Femur (tissue), 1 donor: ENCODE measurements around the gene CALY.

ENCODE experiments used
- DNase-seq: peaks from one replicate; pipeline ENCODE4 v3.0.0-alpha.2; 2017

Gene CALY

DNA sequence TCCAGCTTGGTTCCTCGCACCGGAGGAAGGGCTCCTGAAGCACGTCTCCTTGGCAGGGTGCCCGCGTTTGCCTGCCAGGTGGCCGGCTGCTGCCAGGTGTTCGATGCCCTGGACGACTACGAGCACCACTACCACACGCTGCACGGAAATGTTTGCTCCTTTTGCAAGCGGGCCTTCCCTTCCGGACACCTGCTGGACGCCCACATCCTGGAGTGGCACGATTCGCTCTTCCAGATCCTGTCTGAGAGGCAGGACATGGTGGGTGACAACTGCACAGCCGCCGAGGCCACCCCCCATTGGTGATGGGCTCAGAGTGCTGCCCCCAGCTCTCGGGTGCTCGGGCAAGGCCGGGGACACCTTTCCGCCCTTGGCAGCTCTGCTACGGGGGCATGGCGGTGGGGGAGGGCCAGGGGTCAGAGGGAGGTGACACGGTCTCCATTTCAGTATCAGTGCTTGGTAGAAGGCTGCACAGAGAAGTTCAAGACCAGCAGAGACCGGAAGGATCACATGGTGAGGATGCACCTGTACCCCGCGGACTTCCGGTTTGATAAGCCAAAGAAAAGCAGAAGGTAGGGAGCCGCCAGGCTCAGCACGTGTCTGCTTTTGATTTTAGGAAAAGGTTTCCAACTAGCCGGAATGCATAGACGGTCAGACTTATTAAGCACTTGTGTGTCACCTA lies 26.8 kb downstream of the CALY start:
- DNase-seq: peak; percentile 37

GRCh38 chr10:133309100-133309719 lies 27.5 kb downstream of the CALY start:
- DNase-seq: peak; percentile 95

GRCh38 chr10:133308421-133309099 lies 28.1 kb downstream of the CALY start, which contains the start of the genes TUBGCP2 and ZNF511:
Gene TUBGCP2 (minus strand): TSS chr10:133308872. CDS start chr10:133302941, 5,931 bp downstream.
Gene ZNF511 (plus strand): TSS chr10:133308914. CDS start chr10:133308944, 30 bp downstream.
- DNase-seq: peak; percentile 93

GRCh38 chr10:133307776-133308420 lies 28.8 kb downstream of the CALY start:
- peak; percentile 70 for DNase-seq

- DNase-seq: no peak
Observed at GRCh38 chr10:133306941-133307379, 29.7 kb downstream of the CALY start.

- DNase-seq: no peak
Observed at GRCh38 chr10:133306097-133306476, 30.6 kb downstream of the CALY start.

DNA sequence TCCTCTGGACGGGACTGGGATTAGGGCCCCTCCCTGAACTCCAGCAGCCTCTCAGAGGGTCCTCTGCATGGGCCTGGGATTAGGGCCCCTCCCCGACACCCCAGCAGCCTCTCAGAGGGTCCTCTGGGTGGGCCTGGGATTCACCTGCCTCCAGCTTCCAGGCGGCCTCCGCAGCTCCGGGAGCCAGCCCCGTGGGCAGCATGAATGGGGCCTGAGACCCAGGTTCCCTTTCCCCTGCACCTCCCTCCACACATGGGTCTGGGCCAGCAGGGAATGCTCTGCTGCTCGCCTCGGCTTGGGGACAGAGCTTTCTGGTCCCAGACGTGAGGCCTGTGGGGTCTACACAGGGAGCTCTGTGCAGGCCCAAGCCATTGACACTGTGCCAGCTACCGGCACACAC lies 33.5 kb downstream of the CALY start:
- DNase-seq: no peak

GRCh38 chr10:133302230-133302629 lies 34.5 kb downstream of the CALY start:
- DNase-seq: no peak

DNA sequence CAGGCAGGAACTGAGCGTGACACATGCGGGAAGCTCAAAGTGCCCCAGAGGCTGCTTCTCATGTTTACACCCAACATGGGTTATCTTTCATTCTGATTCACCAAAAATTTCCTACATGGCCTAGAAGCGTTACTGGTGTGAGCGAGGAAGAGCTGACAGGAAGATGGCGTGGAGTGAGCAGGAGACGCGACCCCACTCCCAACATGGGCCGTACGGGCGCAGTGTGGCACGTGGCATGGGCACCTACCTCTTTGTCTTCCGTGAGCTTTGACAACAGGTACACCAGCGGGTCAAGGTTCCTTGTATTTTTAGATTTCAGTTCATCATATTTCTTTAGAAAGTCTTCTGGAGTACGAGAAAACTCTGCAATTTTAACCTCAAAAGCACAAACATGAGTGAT lies 37.0 kb downstream of the CALY start:
- DNase-seq: no peak

- no peak for DNase-seq
Observed at GRCh38 chr10:133299224-133299623, 37.5 kb downstream of the CALY start.

DNA sequence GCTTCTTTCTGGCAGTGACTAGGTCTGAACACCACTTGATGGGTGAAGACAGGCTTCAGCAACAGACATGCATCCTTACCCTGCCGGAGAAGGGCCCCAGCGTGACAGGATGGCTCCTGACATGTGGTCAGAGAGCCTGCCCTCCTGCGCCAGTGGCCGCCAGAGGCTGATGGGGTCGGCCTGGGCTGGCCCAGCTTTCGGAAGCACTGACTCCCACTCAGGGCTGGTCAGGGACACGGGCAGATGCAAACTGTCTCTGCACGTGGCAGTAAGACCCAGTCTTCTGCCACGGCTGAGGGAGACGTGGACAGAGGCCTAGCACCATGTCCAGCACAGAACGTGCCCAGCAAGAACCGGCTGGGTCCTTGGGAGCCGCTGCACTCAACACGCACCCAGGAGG lies 38.2 kb downstream of the CALY start:
- DNase-seq: no peak

DNA sequence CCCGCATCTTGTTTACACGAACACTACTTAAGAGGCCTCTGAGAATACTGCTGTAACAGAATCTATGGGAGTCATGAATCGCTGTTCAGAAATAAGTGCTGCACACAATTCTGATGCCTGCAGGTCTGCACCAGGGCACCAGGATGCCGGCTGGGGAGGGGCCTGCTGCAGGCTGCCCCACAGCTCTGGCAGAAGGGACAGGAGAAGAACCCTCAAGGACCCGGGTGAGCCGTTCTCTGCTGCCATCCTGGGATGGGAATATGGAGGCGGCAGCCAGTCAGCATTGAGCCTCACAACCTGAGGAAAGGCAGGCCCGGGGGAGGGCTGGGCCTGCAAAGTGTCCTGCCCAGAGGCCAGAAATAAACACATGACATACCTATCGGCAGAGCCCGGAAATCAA lies 39.2 kb downstream of the CALY start:
- DNase-seq: no peak

DNA sequence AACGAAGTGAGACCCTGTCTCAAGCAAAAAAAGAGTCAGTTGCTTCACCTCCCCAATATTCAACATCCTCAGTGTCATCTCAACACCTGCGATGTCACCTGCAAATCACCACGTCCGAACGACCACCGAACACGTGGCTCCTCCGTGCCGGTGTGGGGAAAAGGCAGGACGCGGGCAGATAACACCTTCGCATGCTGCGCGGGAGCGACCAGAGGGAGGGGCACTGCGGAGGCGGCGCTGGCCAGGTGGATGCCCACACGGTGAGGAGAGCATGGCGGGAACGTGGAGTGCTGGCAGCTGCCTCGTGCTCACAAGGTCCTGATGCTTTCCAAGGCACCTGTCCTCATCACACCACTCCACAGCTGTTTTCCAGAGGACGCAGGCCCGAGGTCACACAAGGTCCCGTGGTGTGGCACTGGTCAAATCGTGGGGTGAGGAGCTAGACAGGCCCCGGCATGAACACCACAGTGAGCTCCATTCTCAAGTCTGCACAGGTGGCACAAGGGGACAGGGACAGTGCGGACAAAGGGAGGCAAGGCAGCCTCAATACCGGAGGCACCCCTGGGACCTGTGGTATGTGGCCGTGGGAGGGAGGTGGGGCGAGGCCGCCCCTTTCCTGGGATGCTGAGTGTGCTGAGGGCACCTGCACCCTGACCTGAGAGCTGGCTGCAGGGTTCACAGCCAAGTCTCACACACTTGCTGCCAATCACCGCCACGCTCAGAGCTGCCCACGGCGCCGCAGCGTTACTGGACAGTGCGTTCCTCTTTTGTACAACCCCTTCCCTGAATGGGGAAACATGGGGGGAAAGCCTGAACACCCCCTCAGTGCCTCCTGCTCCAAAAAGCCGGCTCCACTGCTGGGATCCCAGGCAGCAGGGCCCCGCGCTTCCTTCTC lies 41.0 kb downstream of the CALY start:
- DNase-seq: no peak

DNA sequence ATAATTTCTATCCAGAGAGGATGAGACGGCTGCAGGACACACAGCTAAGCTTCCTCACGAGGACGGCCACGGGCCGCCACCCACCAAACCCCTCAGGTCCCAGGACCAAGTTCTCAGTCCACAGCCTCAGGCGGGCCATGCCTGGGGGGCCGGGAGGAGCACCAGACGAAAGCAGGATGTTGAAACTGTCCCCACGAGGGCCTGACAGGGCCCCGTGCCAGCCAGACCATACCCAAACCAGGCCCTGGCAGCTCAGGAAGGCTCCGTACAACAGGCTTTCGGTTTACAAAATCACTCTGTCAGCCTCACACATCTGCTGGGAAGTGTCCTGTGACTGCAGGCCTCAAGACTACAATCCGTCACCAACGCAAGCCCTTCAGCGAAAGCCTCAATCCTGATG lies 42.5 kb downstream of the CALY start:
- no peak for DNase-seq

GRCh38 chr10:133293810-133294119 lies 42.9 kb downstream of the CALY start:
- DNase-seq: no peak

DNA sequence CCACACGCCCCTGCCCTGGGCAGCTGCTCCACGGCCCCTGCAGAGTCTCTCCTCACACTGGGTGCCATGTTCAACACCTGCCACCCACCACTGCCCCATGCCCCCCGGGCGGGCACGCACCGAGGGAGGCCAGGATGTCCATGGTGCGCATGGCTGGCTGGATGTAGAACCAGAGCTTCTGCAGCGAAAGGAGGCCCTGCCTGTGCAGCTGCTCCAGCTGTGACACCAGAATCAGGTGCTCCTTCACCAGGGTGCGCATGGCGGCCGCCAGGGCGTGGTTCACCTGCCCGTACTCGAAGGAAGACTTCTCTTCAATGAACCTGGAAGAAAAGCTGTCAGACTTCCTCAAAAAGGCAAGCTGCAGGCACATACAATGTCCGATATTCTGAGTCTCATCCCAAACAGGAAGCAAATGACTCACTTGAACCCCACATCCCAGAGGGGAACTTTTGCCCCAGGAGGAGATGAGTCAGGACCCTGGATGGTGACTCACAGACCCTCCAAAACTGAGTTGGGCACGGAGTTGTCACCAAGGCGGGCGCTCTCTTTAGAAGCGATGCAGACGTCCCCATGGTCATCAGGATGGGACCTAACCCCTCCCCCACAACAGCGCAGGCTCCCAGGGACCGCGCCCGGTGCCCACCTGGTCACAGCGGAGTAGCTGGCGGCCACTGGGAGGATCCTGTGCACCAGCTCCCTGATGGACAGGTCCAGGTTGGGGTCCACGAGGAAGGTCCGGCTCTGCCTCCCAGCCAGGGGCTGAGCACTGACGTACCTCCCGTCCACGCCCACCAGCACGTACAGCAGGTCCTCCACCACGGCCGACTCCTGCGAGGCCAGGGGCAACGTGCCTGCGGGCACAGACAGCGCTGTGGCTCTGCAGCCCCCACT lies 43.5 kb downstream of the CALY start:
- DNase-seq: no peak

DNA sequence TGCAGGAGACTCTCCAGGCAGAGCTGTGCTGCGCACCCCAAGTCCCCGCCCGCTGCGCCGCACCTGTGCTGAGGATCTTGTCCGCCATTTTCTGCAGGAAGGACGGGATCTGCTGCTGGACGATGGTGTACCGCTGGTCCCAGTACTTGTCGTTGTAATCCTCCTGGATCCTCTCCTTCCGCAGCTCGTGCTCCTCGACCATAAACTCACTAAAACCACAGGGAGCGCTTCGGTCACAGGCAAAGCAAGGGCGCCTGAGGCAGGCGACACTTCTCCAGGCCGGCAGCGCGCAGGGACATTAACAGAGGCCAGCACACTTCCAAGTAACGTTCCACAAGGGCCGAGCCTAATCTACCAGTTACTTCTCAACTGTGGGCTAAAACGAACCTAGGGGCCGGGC lies 46.9 kb downstream of the CALY start:
- DNase-seq: no peak

GRCh38 chr10:133287832-133288500 lies 48.7 kb downstream of the CALY start:
- no peak for DNase-seq

DNA sequence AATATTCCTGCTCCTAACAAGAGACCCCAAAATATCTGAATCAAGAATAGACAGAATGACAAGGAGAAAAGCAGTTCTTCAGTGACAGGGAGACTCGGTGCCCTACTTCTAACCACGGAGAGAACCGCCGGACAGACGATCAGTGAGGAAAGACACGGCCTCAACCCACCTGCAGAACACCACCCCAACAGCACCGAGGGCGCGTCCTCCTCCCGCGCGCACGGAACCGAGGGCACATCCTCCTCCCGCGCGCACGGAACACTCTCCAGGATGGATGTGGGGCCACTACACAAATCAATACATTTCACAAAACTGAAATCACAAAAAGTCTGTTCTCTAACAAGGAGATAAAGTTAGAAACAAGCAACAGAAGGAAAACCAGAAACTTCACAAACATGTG lies 50.3 kb downstream of the CALY start:
- DNase-seq: no peak

DNA sequence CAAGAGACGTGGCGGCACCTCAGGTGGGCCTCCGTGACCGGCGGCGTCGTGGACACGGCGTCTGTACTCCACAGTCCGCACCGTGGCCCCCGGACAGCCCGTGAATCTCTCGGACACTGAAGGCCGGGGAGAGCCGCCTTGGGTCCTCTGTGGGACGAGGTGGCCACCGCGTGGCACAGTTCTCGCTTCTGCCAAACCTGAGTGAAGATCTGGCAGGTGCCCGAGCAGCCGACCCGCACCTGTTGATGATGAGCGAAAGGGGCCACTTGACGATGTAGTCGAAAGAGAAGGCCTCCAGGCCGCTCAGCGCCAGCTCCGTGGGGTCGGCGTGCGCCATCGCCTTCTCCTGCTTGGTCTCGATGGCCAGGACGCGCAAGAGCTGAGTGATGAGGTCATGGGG lies 51.5 kb downstream of the CALY start:
- no peak for DNase-seq

- no peak for DNase-seq
Observed at GRCh38 chr10:133283931-133284330, 52.8 kb downstream of the CALY start.
